Bronchial epithelial cell (primary cell): ENCODE data around the gene TMEFF2. TPM values are rescaled to one million over a fixed set of nuclear protein-coding genes. Genes with fewer than 3 reads are reported as not detected.
A peak's percentile ranks its signal among the peaks of the same experiment; 100 is the strongest.

Experiments used
- DNase-seq: peaks from one replicate; pipeline ENCODE4 v3.0.0-alpha.2; 2010; ENCODE audit warnings: low read depth
- FAIRE-seq: peaks from 2 replicates; lab custom pipeline; 2011; peaks lifted over from hg19 to GRCh38; lab: Jason Lieb, UNC
- H3K27me3 ChIP-seq: 2 replicates; pipeline ENCODE4 v1.5.1; 2011; ENCODE audit warnings: low read length; ENCODE audit not compliant: control insufficient read depth, insufficient read depth
- H3K36me3 ChIP-seq: 2 replicates; pipeline ENCODE4 v1.5.1; 2011; ENCODE audit warnings: low read length; ENCODE audit not compliant: control insufficient read depth, insufficient read depth
- H3K4me3 ChIP-seq: 2 replicates; pipeline ENCODE4 v1.5.1; 2011; ENCODE audit warnings: mild to moderate bottlenecking, low read depth, low read length, control low read depth
- total RNA-seq: library from RNA; depleted of rRNA; stranded (reverse); fragments of >200 nt; gene quantifications from 2 replicates; pipeline ENCODE4 v1.2.1, GENCODE V29; 2014
- TF ChIP-seq, protein P1 (sequence below): IDR thresholded peaks from 2 replicates; pipeline ENCODE4 v1.5.1; 2011; ENCODE audit warnings: mild to moderate bottlenecking, moderate library complexity, low read length, control low read depth, inconsistent platforms; ENCODE audit not compliant: insufficient read depth, severe bottlenecking

Gene TMEFF2
- total RNA-seq, 1 donor from 2014 or later, result not detected

DNA sequence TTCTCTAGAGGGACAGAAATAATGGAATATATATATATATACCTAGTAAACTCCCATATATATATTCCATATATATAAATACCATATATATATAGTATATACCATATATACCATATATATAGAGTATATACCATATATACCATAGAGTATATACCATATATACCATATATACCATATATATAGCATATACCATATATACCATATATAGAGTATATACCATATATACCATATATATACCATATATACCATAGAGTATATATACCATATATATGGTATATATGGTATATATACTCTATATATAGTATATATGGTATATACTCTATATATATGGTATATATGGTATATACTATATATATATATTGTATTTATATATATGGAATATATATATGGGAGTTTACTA is 285.9 kb downstream of the TMEFF2 start:
- H3K36me3 ChIP-seq, result no peaks in the 10 kb centered on the region
- FAIRE-seq (no peak), DNase-seq (no peak)
- H3K27me3 ChIP-seq, result no peaks in the 10 kb centered on the region
- no peak overlapping the region for H3K4me3 ChIP-seq
- TF ChIP-seq, protein P1, sequence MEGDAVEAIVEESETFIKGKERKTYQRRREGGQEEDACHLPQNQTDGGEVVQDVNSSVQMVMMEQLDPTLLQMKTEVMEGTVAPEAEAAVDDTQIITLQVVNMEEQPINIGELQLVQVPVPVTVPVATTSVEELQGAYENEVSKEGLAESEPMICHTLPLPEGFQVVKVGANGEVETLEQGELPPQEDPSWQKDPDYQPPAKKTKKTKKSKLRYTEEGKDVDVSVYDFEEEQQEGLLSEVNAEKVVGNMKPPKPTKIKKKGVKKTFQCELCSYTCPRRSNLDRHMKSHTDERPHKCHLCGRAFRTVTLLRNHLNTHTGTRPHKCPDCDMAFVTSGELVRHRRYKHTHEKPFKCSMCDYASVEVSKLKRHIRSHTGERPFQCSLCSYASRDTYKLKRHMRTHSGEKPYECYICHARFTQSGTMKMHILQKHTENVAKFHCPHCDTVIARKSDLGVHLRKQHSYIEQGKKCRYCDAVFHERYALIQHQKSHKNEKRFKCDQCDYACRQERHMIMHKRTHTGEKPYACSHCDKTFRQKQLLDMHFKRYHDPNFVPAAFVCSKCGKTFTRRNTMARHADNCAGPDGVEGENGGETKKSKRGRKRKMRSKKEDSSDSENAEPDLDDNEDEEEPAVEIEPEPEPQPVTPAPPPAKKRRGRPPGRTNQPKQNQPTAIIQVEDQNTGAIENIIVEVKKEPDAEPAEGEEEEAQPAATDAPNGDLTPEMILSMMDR, result no peak

- TF ChIP-seq, protein P1, result peak; percentile 10
- Histone ChIP-seq H3K27me3 (no peaks in the 10 kb centered on the region), H3K4me3 (no peak overlapping the region), H3K36me3 (no peaks in the 10 kb centered on the region)
- no peak for FAIRE-seq
- DNase-seq, result no peak
These were observed 287.2 kb downstream of the TMEFF2 start for GRCh38 chr2:191907545-191907944.

GRCh38 chr2:191907091-191907490 is 287.6 kb downstream of the TMEFF2 start:
- peak; percentile 58 for DNase-seq

DNA sequence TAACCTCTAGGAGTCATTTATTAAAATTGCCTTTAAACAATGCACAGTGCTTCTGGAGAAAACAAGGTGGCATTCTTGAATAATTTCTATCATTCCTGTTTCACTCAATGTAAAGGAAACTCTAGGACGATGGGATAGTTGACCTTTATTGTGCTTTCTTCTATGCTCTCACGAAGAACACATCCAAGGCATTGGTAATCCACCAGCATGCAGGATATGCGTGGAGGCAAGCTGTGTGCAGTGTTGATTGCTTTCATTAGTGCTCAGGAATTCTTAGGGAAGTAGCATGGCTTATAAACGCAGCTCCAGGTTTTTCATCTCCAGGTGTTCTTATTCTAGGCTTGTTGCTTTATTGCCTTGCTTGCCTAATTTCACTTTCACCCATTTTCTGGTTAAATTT is 289.4 kb downstream of the TMEFF2 start:
- FAIRE-seq, result no peak
- no peaks in the 10 kb centered on the region for H3K36me3 ChIP-seq
- TF ChIP-seq, protein P1, result no peak

More at GRCh38 chr2:191907091-191907490, 287.6 kb downstream of the TMEFF2 start:
- TF ChIP-seq, protein P1, result no peak
- H3K27me3 ChIP-seq, result no peaks in the 10 kb centered on the region
- FAIRE-seq, result no peak
- H3K36me3 ChIP-seq, result no peaks in the 10 kb centered on the region
- H3K4me3 ChIP-seq, result no peak overlapping the region

GRCh38 chr2:191901031-191901430 is 293.7 kb downstream of the TMEFF2 start:
- Histone ChIP-seq H3K27me3 (no peaks in the 10 kb centered on the region), H3K36me3 (no peaks in the 10 kb centered on the region), H3K4me3 (no peak overlapping the region)
- TF ChIP-seq, protein P1, result no peak
- no peak for DNase-seq
- FAIRE-seq, result no peak

More for the DNA sequence above, 289.4 kb downstream of the TMEFF2 start:
- Histone ChIP-seq H3K4me3 (no peak overlapping the region), H3K27me3 (no peaks in the 10 kb centered on the region)
- DNase-seq, result no peak

DNA sequence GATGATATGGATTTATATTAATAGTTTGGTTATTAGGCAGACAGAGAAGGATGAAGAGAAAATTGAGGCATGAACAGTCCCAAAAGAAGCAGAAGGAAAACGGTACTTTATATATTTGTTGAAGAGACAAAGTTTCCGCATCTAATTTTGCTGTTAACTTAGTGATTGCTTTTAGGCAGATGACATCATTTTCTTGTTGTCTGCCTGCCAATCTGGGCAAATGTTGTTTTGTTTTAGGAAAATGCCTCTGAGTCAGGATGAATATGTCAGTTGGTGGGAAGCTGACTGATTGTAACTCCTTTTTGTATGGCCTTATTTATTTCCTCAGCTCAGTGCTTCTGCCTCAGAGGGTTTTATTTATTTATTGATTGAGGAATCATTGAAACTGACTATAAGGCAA is 295.3 kb downstream of the TMEFF2 start:
- H3K4me3 ChIP-seq, result no peak overlapping the region
- FAIRE-seq (no peak), DNase-seq (peak; percentile 94)
- no peaks in the 10 kb centered on the region for H3K27me3 ChIP-seq
- no peaks in the 10 kb centered on the region for H3K36me3 ChIP-seq
- TF ChIP-seq, protein P1, result no peak
